WI38 (cell line): ENCODE measurements around the gene HSP90AB1.

Experiments
- H3K4me3 ChIP-seq: 2 replicates; pipeline ENCODE4 v1.5.1; 2011; ENCODE audit warnings: low read depth, mild to moderate bottlenecking, control low read depth, low read length
- TF ChIP-seq, protein P1 (sequence below): IDR thresholded peaks from 2 replicates; pipeline ENCODE4 v1.5.1; 2012; ENCODE audit warnings: low read depth, mild to moderate bottlenecking, control low read depth, low read length

Gene HSP90AB1

DNA sequence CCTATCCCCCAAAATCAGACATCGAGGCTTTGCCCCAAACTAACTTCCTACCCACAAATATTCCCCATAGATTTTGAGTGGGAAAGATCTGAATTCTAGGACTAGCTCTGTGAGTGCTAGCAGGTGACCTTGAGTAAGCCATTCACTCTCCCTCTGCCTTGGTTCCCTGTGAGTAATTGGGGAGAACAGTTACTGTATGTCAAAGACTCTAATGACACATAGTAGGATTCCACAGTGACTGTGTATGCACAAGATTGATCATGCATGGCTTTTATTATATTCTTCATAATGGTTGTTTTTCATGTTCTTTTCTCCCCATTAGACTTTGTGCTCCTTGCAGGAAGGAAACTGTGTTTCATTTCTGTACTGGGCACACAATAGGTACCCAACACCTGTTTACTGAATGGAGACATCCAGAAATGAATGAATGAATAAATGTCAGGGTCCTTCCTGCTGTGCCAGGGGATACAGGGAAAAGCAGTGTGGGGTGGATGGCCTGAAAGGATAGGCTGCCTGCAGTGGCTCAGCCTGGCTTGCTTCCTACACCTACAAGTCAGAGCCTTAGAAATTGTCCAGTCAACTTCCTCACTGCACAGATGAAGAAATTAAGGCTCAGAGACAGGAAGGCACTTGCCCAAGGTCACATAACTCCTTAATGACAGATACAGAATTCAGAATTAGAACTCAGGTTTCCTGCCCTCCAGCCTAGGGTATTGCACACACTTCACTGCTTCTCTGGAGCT is 22.4 kb downstream of the HSP90AB1 start:
- TF ChIP-seq, protein P1, sequence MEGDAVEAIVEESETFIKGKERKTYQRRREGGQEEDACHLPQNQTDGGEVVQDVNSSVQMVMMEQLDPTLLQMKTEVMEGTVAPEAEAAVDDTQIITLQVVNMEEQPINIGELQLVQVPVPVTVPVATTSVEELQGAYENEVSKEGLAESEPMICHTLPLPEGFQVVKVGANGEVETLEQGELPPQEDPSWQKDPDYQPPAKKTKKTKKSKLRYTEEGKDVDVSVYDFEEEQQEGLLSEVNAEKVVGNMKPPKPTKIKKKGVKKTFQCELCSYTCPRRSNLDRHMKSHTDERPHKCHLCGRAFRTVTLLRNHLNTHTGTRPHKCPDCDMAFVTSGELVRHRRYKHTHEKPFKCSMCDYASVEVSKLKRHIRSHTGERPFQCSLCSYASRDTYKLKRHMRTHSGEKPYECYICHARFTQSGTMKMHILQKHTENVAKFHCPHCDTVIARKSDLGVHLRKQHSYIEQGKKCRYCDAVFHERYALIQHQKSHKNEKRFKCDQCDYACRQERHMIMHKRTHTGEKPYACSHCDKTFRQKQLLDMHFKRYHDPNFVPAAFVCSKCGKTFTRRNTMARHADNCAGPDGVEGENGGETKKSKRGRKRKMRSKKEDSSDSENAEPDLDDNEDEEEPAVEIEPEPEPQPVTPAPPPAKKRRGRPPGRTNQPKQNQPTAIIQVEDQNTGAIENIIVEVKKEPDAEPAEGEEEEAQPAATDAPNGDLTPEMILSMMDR: no peak
- H3K4me3 ChIP-seq: no peak overlapping the region

DNA sequence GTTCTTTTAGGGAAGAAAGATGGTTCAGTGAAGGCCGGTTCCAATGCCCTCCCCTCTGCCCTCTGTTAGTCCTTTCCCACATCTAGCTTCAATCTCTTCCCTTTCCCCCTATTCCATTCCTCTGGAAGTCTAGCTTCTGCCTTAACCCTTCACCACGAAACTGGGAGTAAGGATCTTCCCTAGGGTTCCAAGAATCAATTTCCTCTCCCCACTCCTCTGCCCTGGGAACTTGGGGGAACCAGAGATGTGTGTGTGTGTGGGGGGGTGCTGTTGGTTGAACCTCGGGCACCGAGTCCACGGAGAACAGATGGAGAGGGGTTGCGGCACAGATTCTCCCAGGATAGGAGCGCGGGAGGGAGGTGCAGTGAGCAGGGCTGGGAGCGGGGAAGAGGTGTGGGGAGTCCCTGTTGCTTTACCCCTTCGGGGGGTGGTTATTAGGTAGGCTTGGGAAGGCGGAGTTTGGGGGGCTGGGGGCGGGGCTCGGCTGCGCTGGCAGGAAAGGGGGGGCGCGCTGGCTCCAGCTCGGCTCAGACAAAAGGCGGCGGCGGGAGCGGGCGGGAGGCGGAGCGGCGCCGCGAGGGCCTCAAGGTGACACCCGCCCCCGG is 23.1 kb downstream of the HSP90AB1 start, which contains the start of gene TMEM151B:
TSS of gene TMEM151B (plus strand) at position 530 of the 605 bp plus-strand sequence. CDS start 293 bp downstream, outside the sequence.
- H3K4me3 ChIP-seq: no peak within 1 kb of the TSS

DNA sequence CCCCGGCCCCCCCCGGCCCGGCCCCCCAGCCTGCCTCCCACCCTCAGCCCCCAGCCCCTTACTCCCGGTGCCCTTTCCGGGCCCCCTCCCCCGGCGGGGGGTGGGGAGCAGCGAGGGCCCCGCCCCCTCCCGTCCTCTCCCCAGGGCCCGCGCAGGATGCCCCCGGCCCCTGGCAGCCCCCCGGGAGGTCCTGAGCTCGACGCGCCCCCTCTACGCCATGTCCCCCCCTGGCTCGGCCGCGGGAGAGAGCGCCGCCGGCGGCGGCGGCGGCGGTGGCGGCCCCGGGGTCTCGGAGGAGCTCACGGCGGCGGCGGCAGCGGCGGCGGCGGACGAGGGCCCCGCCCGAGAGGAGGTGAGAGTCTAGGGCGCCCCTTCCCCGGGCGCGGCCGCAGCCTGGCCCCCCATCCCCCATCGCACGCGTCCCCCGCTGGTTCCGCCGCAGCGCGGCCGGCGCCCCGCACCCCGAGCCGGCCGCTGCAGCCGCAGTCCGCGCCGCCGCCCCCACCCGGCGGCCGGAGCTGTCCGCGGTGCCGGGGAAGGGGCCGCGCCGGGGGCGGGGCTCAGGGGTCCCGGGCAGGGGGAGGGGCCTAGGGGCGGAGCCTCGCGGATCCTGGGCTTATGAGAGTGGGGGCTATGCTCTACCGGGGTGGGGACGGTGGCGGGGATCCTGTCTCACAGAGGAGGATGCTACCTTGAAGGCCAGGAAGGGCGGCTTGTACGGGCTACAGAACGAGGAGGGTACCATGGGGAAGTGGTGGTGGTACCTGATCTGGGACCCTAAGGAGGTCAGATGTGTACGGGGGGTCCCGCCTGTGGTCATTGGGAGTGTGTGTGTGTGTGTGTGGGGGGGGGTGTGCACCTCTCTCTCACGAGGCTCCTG is 23.9 kb downstream of the HSP90AB1 start:
- TF ChIP-seq, protein P1: no peak
- no peak overlapping the region for H3K4me3 ChIP-seq

More for the DNA sequence above, 23.1 kb downstream of the HSP90AB1 start, which contains the start of gene TMEM151B:
- TF ChIP-seq, protein P1: no peak

DNA sequence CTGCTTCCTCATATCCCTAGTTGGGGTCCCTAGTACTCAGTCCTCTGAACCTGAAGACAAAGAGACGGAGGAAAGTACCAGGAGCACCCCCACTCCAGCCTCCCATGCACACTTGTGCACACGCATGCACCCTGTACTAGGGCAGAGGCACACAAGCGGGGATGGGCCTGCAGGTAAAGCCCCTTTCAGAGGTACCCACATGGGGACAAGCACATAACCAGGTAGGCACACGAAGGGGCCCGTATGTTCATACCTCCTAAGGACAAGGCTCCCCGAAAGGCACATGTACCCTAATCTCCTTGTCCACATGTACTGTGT is 24.5 kb downstream of the HSP90AB1 start:
- TF ChIP-seq, protein P1: no peak
- no peak overlapping the region for H3K4me3 ChIP-seq

DNA sequence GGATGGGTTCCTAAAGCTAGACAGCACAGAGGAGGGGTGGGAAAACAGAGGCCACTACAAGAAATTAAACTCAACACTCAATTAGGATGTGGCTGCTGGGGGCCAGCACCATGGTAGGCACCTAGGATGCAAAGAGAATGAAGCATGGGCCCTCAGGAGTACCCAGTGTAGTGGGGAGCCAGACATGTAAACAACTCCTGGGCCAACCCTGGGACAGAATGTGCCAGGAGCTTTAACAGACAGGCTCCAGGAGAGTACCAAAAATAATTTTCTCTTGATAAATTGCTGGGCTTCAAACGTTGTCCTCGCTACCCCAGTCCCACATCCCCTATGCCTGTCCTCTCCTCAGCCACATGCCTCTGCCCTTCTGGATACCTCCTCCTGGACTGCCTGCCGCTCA is 25.0 kb downstream of the HSP90AB1 start:
- TF ChIP-seq, protein P1: no peak
- H3K4me3 ChIP-seq: no peak overlapping the region

DNA sequence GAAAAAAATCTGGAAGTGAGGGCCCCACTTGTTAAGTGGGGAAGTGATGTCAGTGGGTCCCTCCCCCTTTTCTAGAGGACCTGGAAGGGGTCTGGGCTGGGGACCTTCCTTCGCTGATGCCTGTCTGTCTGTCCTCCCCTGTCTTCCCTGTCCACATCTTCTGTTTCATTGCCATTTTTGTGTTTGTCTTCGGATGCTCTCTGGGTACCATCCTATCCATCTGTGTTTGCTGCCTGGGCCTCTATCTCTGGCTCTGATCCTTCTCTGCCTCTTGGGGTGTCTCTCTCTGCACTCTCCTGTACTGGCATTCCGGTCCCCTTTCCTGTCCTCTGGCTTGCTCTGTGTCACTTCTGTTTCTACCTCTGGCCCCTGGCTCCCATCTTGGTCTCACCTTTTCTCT is 25.6 kb downstream of the HSP90AB1 start:
- TF ChIP-seq, protein P1: no peak
- H3K4me3 ChIP-seq: no peak overlapping the region
